GM19468 (cell line): ENCODE measurements around the gene DNAI4.
"Not testable (repeated sequence)": the region's sequence is repeated elsewhere in the genome, so short reads cannot be mapped to it uniquely, and the experiment has no call there.

ENCODE experiments used
- ATAC-seq: cut with Tn5 transposase; IDR thresholded peaks from one replicate; pipeline ENCODE4 v1.9.1; 2021; ENCODE audit warnings: mild to moderate bottlenecking, moderate library complexity, moderate number of reproducible peaks; ENCODE audit not compliant: unreplicated experiment; ENCODE audit errors: extremely low read depth

DNAI4 gene

GRCh38 chr1:66924756-66925557, at the start of gene DNAI4, which contains the start of gene MIER1:
Gene DNAI4, minus strand, starts transcription at chr1:66924856. Its CDS starts 25 bp downstream, at chr1:66924831.
Gene MIER1, plus strand, starts transcription at chr1:66924990. Its CDS starts 39 bp downstream, at chr1:66925029.
- ATAC-seq = peak; percentile 91

- no peak for ATAC-seq
Observed at GRCh38 chr1:66968574-66968973, 43.9 kb upstream of the DNAI4 start.

GRCh38 chr1:66966188-66966873, 41.7 kb upstream of the DNAI4 start:
- not testable (repeated sequence) for ATAC-seq

- no peak for ATAC-seq
Observed at GRCh38 chr1:66957938-66958337, 33.3 kb upstream of the DNAI4 start.

- peak; percentile 68 for ATAC-seq
Observed at GRCh38 chr1:66954208-66954607, 29.6 kb upstream of the DNAI4 start.

- ATAC-seq = no peak
Observed at GRCh38 chr1:66951513-66951912, 26.9 kb upstream of the DNAI4 start.

- no peak for ATAC-seq
Observed at GRCh38 chr1:66947267-66947666, 22.6 kb upstream of the DNAI4 start.

GRCh38 chr1:66945316-66945715, 20.7 kb upstream of the DNAI4 start:
- ATAC-seq = no peak

GRCh38 chr1:66944330-66945274, 19.9 kb upstream of the DNAI4 start:
- ATAC-seq = no peak

- ATAC-seq = no peak
Observed at GRCh38 chr1:66943361-66943969, 18.8 kb upstream of the DNAI4 start.

GRCh38 chr1:66940981-66941380, 16.3 kb upstream of the DNAI4 start:
- ATAC-seq = no peak

- ATAC-seq = no peak
Observed at GRCh38 chr1:66938613-66939012, 14.0 kb upstream of the DNAI4 start.

- ATAC-seq = no peak
Observed at GRCh38 chr1:66937529-66938234, 13.0 kb upstream of the DNAI4 start.

GRCh38 chr1:66933887-66934700, 9.4 kb upstream of the DNAI4 start:
- ATAC-seq = no peak

GRCh38 chr1:66932291-66932690, 7.6 kb upstream of the DNAI4 start:
- no peak for ATAC-seq

GRCh38 chr1:66931590-66931989, 6.9 kb upstream of the DNAI4 start:
- no peak for ATAC-seq

GRCh38 chr1:66930823-66931174, 6.1 kb upstream of the DNAI4 start:
- no peak for ATAC-seq

GRCh38 chr1:66929999-66930822, 5.6 kb upstream of the DNAI4 start:
- peak; percentile 67 for ATAC-seq
